GM19193 (cell line): ENCODE measurements around the gene P2RY8.

Experiments
- POLR2A ChIP-seq: IDR thresholded peaks from 4 replicates; pipeline ENCODE4 v1.6.1; 2011; ENCODE audit not compliant: insufficient read depth, insufficient read length; ENCODE audit errors: extremely low read depth

P2RY8 gene

GRCh38 chrX:1419545-1420355, 117.2 kb downstream of the P2RY8 start:
- TF ChIP-seq POLR2A = peak; percentile 13

DNA sequence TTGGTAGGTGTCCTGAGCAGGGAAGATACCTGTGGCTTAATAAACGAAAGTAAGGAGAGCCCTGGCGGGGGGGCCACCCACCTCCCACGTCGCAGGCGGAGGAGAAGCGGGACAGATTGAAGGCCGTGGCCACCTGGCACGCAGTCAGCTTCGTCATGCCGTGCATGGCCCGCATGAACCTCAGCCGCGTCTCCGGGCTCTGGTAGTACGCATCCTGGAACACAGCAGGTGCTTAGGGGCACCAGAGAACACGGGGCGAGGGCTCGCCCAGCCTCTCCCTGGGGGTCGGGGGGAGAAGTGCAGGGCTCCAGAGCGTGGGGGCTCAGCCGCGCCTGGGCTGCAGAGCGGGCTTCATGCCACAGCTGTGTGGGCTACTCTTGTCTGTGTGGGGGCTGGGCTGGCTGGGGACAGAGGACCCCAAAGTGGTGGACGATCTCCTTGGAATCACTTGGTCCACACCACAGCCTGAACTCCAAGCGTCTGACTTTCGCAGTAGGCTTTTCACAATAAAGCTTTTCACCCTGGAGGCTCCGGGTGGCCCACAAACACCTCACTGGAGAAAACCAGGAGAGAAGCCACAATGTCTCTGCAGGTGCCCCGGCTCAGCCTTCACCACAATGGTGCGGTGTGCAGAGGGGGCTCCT, 118.0 kb downstream of the P2RY8 start:
- no peak for TF ChIP-seq POLR2A

DNA sequence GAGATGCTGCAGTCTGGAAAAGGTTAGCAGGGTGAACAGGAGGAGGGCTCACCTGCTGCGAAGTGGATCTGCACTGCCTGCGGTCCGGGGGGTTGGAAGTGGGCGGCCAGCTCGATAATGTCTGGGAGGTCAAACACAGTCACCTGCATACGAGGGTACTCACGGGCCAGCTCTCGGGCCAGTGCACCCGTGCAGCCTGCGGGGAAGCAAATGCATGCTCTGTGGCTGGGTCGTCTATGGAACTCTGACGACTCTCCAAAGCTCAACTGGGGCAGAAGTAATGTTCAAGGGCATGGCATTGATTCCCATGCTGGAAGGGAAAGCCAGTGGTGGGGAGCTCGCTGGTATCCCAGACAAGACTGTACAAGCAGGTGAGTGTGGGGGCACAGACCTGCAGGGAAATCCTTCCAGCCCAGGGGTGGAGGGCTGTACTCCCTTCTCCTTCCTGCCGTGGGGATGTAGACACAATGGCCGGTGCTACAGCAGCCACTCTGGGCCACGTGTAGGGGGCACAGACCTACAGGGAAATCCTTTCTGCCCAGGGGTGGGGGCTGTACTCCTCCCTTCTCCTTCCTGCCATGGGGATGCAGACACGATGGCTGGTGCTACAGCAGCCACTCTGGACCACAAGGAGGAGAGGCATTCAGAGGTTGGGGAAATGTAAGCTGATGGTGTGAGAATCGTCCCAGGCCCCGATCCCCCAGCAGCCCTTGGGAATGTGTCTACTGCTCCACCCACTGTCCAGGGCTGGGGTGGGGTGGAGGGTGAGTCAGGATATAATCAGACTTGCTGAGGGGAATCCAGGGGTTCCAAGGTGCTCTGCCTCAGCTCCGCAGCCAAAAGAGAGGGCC, 118.8 kb downstream of the P2RY8 start:
- TF ChIP-seq POLR2A = peak; percentile 36

- TF ChIP-seq POLR2A = peak; percentile 5
Observed at GRCh38 chrX:1416965-1417760, 119.8 kb downstream of the P2RY8 start.

DNA sequence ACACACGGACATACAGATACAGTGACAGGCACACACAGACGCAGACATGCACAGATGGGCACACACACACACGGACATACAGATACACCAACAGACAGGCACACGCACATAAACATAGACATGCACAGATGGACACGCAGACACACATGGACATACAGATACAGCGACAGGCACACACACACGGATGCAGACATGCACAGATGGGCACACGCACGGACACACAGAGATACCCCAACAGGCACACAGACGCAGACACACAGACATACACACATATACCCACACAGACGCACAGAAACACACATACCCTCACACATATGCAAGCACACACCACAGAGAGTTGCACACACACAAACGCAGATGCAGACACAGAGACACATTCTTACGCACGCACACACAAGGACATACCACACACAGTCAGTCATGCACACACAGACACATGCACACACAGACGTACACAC, 120.6 kb downstream of the P2RY8 start:
- no peak for TF ChIP-seq POLR2A
